Osteoblast (primary cell): Measurements from ENCODE around the gene DLGAP1. TPM values are rescaled to one million over a fixed set of nuclear protein-coding genes. Genes with fewer than 3 reads are reported as not detected.

Experiments used
- DNase-seq: peaks from one replicate; pipeline ENCODE4 v3.0.0; 2011; ENCODE audit warnings: low spot score, mixed read lengths; ENCODE audit not compliant: insufficient read length; ENCODE audit errors: missing footprints
- H2AFZ ChIP-seq: 2 replicates; pipeline ENCODE4 v1.6.0; 2011; ENCODE audit warnings: mild to moderate bottlenecking, low read length
- H3K27ac ChIP-seq: 2 replicates; pipeline ENCODE4 v1.5.1; 2011; ENCODE audit warnings: mild to moderate bottlenecking, low read depth, low read length, moderate library complexity
- H3K27me3 ChIP-seq: 2 replicates; pipeline ENCODE4 v1.6.0; 2012; ENCODE audit warnings: mild to moderate bottlenecking, control low read depth, inconsistent platforms, low read length, moderate library complexity; ENCODE audit not compliant: insufficient read depth
- H3K36me3 ChIP-seq: 2 replicates; pipeline ENCODE4 v1.5.1; 2011; ENCODE audit warnings: mild to moderate bottlenecking, low read length, control low read depth, moderate library complexity; ENCODE audit not compliant: insufficient read depth
- H3K4me1 ChIP-seq: 2 replicates; pipeline ENCODE4 v1.5.1; 2011; ENCODE audit warnings: mild to moderate bottlenecking, low read length, control low read depth, moderate library complexity; ENCODE audit not compliant: insufficient read depth
- H3K4me2 ChIP-seq: 2 replicates; pipeline ENCODE4 v1.6.0; 2011; ENCODE audit warnings: mild to moderate bottlenecking, low read length; ENCODE audit not compliant: insufficient read depth
- H3K4me3 ChIP-seq: fragments of 200-600 bp; sonication (generic); 3 replicates; pipeline ENCODE4 v1.5.1; 2012; ENCODE audit warnings: mild to moderate bottlenecking, low read length, inconsistent platforms; ENCODE audit not compliant: insufficient read depth
- H3K79me2 ChIP-seq: 2 replicates; pipeline ENCODE4 v1.6.0; 2012; ENCODE audit warnings: mild to moderate bottlenecking, low read length, control low read depth, inconsistent platforms; ENCODE audit not compliant: insufficient read depth
- H3K9me3 ChIP-seq: 2 replicates; pipeline ENCODE4 v1.5.1; 2011; ENCODE audit warnings: low read depth, low read length, control low read depth
- H4K20me1 ChIP-seq: 2 replicates; pipeline ENCODE4 v1.6.0; 2012; ENCODE audit warnings: mild to moderate bottlenecking, low read length, control low read depth; ENCODE audit not compliant: insufficient read depth
- CTCF ChIP-seq: IDR thresholded peaks from 2 replicates; pipeline ENCODE4 v1.5.1; 2011; ENCODE audit warnings: mild to moderate bottlenecking, low read depth, low read length, moderate library complexity; ENCODE audit errors: extremely low read depth
- total RNA-seq: library from RNA; depleted of rRNA; stranded (reverse); fragments of >200 nt; gene quantifications from 2 replicates; pipeline ENCODE4 v1.2.3, GENCODE V29; 2012

DLGAP1 gene
- total RNA-seq, 1 donor, result not detected

GRCh38 chr18:3458952-3459853, 995.9 kb downstream of the DLGAP1 start:
- Histone ChIP-seq H3K79me2 (peaks cover 54% of the 10 kb centered on the region), H3K27ac (peak overlapping the region; percentile 60), H3K4me1 (peaks cover 47% of the 10 kb centered on the region)

GRCh38 chr18:3458378-3458777, 996.7 kb downstream of the DLGAP1 start:
- no peak overlapping the region for H3K4me2 ChIP-seq
- peak overlapping the region; percentile 60 for H3K27ac ChIP-seq

More at GRCh38 chr18:3458952-3459853, 995.9 kb downstream of the DLGAP1 start:
- Histone ChIP-seq H3K27me3 (no peaks in the 10 kb centered on the region), H4K20me1 (peaks cover 18% of the 10 kb centered on the region), H3K36me3 (peaks cover 43% of the 10 kb centered on the region), H3K4me2 (peak overlapping the region; percentile 6), H3K4me3 (no peak overlapping the region), H3K9me3 (no peaks in the 10 kb centered on the region), H2AFZ (no peak overlapping the region)
- TF ChIP-seq CTCF, result no peak
- no peak for DNase-seq

GRCh38 chr18:3457261-3457724, 997.8 kb downstream of the DLGAP1 start:
- Histone ChIP-seq H3K4me3 (no peak overlapping the region), H3K4me1 (peaks cover 54% of the 10 kb centered on the region), H2AFZ (no peak overlapping the region), H3K36me3 (peaks cover 43% of the 10 kb centered on the region), H3K27ac (no peak overlapping the region), H4K20me1 (peaks cover 21% of the 10 kb centered on the region), H3K27me3 (no peaks in the 10 kb centered on the region), H3K79me2 (peaks cover 67% of the 10 kb centered on the region), H3K4me2 (no peak overlapping the region), H3K9me3 (no peaks in the 10 kb centered on the region)
- DNase-seq, result no peak
- TF ChIP-seq CTCF, result no peak

More at GRCh38 chr18:3458378-3458777, 996.7 kb downstream of the DLGAP1 start:
- peaks cover 57% of the 10 kb centered on the region for H3K79me2 ChIP-seq
- no peaks in the 10 kb centered on the region for H3K27me3 ChIP-seq
- no peak overlapping the region for H2AFZ ChIP-seq
- no peak for DNase-seq
- H3K9me3 ChIP-seq, result no peaks in the 10 kb centered on the region
- H3K4me1 ChIP-seq, result peaks cover 53% of the 10 kb centered on the region
- H3K4me3 ChIP-seq, result no peak overlapping the region
- H3K36me3 ChIP-seq, result peaks cover 43% of the 10 kb centered on the region
- H4K20me1 ChIP-seq, result peaks cover 21% of the 10 kb centered on the region
- TF ChIP-seq CTCF, result no peak

- no peak for DNase-seq
- H3K27ac ChIP-seq, result peak overlapping the region; percentile 98
- no peaks in the 10 kb centered on the region for H3K27me3 ChIP-seq
- H2AFZ ChIP-seq, result no peak overlapping the region
- H3K36me3 ChIP-seq, result peaks cover 43% of the 10 kb centered on the region
- H4K20me1 ChIP-seq, result peaks cover 21% of the 10 kb centered on the region
- no peak overlapping the region for H3K4me3 ChIP-seq
- peaks cover 54% of the 10 kb centered on the region for H3K4me1 ChIP-seq
- H3K4me2 ChIP-seq, result no peak overlapping the region
- no peak for TF ChIP-seq CTCF
- H3K79me2 ChIP-seq, result peaks cover 73% of the 10 kb centered on the region
- H3K9me3 ChIP-seq, result no peaks in the 10 kb centered on the region
Measured at GRCh38 chr18:3456686-3457069, 998.4 kb downstream of the DLGAP1 start.
